ENCODE results near the gene MLXIP. TPM values are rescaled to one million over a fixed set of nuclear protein-coding genes. Genes with fewer than 3 reads are reported as not detected.

Gene MLXIP
- total RNA-seq, 2 experiments from 2014 or later: 18.8 to 22.0 TPM

GRCh38 chr12:122190842-122191668 is 112.5 kb downstream of the MLXIP start:
- Mint-ChIP-seq H3K27me3 (ENCODE audit: low read depth) (peaks cover 3% of the 10 kb centered on the region), H3K4me1 (ENCODE audit: low read depth) (no peaks in the 10 kb centered on the region), H3K27ac (no peak overlapping the region), H3K36me3 (ENCODE audit: low read depth) (no peaks in the 10 kb centered on the region), H3K9me3 (peaks cover 3% of the 10 kb centered on the region), H3K4me3 (no peak overlapping the region)
- peak; percentile 82 for DNase-seq
- CTCF ChIA-PET: interaction anchor here (0.5 to 2.1 kb wide), 19 partner anchors 19 to 313 kb away, joined by 3 to 6 read pairs (median 3); no protein-coding TSS in a partner anchor
- intact Hi-C loops (cut with micrococcal nuclease): loop anchor here (1.0 to 2.0 kb wide), 4 partner anchors 31 to 137 kb away; no protein-coding TSS in a partner anchor

GRCh38 chr12:122192441-122192840 is 113.9 kb downstream of the MLXIP start:
- no peak overlapping the region for H3K4me3 Mint-ChIP-seq
- no peak for DNase-seq
- no peaks in the 10 kb centered on the region for H3K36me3 Mint-ChIP-seq (ENCODE audit: low read depth)
- peaks cover 3% of the 10 kb centered on the region for H3K9me3 Mint-ChIP-seq
- peaks cover 2% of the 10 kb centered on the region for H3K4me1 Mint-ChIP-seq (ENCODE audit: low read depth)
- peaks cover 3% of the 10 kb centered on the region for H3K27me3 Mint-ChIP-seq (ENCODE audit: low read depth)
- intact Hi-C loops (cut with micrococcal nuclease): no loop called here
- CTCF ChIA-PET: interaction anchor here (1.4 to 2.1 kb wide), 3 partner anchors 60 to 138 kb away, joined by 4 to 6 read pairs (median 5); no protein-coding TSS in a partner anchor
- H3K27ac Mint-ChIP-seq: no peak overlapping the region

- no peaks in the 10 kb centered on the region for H3K36me3 Mint-ChIP-seq (ENCODE audit: low read depth)
- intact Hi-C loops (cut with micrococcal nuclease): no loop called here
- peaks cover 3% of the 10 kb centered on the region for H3K9me3 Mint-ChIP-seq
- DNase-seq: no peak
- H3K4me3 Mint-ChIP-seq: no peak overlapping the region
- CTCF ChIA-PET: interaction anchor here (0.6 to 1.6 kb wide), 2 partner anchors 28 to 140 kb away, joined by 4 to 5 read pairs; no protein-coding TSS in a partner anchor
- H3K27me3 Mint-ChIP-seq (ENCODE audit: low read depth): peaks cover 10% of the 10 kb centered on the region
- no peak overlapping the region for H3K27ac Mint-ChIP-seq
- peaks cover 9% of the 10 kb centered on the region for H3K4me1 Mint-ChIP-seq (ENCODE audit: low read depth)
Measured at GRCh38 chr12:122194804-122195203, 116.2 kb downstream of the MLXIP start.

GRCh38 chr12:122195405-122195804 is 116.8 kb downstream of the MLXIP start:
- H3K36me3 Mint-ChIP-seq (ENCODE audit: low read depth): no peaks in the 10 kb centered on the region
- intact Hi-C loops (cut with micrococcal nuclease): no loop called here
- H3K27ac Mint-ChIP-seq: no peak overlapping the region
- peaks cover 3% of the 10 kb centered on the region for H3K9me3 Mint-ChIP-seq
- H3K4me3 Mint-ChIP-seq: no peak overlapping the region
- no peak for DNase-seq
- peaks cover 9% of the 10 kb centered on the region for H3K4me1 Mint-ChIP-seq (ENCODE audit: low read depth)
- H3K27me3 Mint-ChIP-seq (ENCODE audit: low read depth): peaks cover 10% of the 10 kb centered on the region
- CTCF ChIA-PET: interaction anchor here (1.6 kb wide), 1 partner anchor 141 kb away, joined by 4 read pairs; no protein-coding TSS in a partner anchor

Other genes with a start within 250 kb of the MLXIP start
- gene HPD, start 219.9 kb upstream of the MLXIP start, total RNA-seq: not detected
- 10 to 100 TPM; 56.6 to 60.6 TPM for gene PSMD9, start 190.0 kb upstream of the MLXIP start, total RNA-seq
- under 1 TPM; 0.20 to 0.62 TPM for gene CFAP251, start 160.2 kb upstream of the MLXIP start, total RNA-seq
- gene BCL7A, start 56.9 kb upstream of the MLXIP start, total RNA-seq: 1 to 10 TPM; 6.1 to 6.2 TPM
- gene IL31, start 95.5 kb downstream of the MLXIP start, total RNA-seq: not detected
- gene LRRC43, start 104.4 kb downstream of the MLXIP start, total RNA-seq: under 1 TPM in 1 of 2 experiments, not detected in 1; 0.60 TPM
- gene B3GNT4, start 125.0 kb downstream of the MLXIP start, total RNA-seq: under 1 TPM; 0.43 to 0.67 TPM
- 10 to 100 TPM; 46.1 to 48.1 TPM for gene DIABLO, start 147.3 kb downstream of the MLXIP start, total RNA-seq
- 10 to 100 TPM; 15.9 to 17.2 TPM for gene VPS33A, start 187.7 kb downstream of the MLXIP start, total RNA-seq

All from activated naive CD4-positive, alpha-beta T cell treated with anti-CD3 and anti-CD28 coated beads for 36 hours (primary cell).